ENCODE data around the gene DTNBP1.

The DTNBP1 gene

DNA sequence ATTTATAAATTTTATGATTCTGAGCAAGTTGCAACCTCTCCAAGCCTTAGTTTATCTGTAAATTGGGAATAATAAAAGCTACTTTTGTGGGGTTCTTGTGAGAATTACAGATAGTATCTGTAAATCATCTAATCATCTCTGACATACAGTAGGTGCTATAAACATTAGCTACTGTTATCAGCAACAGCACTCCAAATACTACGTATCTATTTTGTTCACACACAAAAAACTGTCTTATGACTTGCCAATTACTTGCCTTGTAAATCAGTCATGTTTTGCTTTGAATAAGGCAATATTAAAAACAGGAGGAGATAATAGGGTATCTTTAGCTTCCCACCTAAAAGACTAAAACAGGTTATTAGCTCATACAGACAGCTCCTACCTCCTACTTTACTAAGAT, 36.7 kb downstream of the DTNBP1 start:
- no peak for FAIRE-seq
- DNase-seq (ENCODE audit: low spot score), result no peak

DNA sequence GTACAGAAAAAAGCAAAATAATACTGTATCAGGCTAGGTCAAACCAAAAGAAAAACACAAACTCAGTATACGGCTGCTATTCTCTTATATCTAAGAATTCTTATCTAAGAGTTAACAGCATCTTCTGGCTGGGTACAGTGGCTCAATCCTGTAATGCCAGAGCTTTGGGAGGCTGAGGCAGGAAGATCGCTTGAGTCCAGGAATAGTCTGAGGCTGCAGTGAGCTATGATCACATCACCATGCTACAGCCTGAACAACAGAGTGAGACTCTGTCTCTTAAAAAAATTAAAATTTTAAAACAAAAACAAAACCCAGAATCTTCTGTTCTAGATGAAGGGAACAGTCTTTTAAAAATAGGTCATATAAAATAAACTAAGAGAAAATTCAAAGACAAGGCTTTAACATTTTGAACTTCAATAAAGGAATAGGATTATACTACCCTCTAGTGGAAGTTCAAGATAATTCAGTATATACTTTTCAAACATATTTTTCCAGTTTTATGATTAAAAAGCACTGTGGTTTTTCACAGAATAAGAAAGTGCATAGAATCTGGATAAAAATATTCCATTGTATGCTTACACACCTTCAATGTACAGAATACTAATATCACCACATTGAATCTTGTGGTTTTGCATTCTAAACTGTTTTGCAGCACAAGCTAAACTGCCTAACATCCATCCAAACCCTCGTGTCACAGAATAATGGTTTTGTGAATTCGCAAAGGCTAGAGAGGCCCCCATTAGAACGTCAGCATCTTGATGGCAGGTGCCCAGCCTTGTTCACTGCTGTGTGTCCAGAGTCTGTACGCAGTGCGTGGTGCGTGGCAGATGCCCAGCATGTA, 39.3 kb downstream of the DTNBP1 start:
- FAIRE-seq, result no peak
- DNase-seq (ENCODE audit: low spot score), result no peak

DNA sequence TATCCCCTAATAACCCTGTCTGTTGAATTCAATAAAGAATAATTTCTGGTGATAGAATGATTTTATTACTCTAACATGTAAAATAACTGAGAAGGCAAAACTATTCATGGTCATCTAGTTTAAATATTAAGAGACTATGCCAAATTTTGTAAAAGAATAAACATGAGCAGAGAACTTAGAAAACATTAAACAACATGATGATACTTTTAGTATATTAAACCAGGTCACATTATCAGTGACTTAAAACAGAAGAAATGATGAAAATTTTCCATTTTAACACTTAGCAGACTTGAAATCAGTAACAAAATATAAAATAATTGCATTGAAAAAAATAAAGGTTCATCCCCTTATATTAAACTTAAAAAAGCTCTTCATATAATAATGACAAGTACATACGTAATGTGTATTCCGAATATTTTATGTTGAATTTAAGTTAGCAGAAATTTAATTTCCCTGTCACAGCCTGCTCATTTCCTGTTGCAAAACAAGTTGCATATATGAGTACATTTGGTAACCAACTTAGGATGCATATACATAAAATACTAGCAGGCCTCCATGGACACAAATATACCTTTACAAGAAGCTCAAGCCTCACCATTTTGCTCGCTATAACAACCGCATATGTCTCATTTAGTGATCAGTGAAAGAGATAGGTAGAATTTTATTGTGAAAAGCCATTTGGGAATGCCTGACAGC, 40.6 kb downstream of the DTNBP1 start:
- DNase-seq (ENCODE audit: low spot score) (no peak), FAIRE-seq (no peak)

DNA sequence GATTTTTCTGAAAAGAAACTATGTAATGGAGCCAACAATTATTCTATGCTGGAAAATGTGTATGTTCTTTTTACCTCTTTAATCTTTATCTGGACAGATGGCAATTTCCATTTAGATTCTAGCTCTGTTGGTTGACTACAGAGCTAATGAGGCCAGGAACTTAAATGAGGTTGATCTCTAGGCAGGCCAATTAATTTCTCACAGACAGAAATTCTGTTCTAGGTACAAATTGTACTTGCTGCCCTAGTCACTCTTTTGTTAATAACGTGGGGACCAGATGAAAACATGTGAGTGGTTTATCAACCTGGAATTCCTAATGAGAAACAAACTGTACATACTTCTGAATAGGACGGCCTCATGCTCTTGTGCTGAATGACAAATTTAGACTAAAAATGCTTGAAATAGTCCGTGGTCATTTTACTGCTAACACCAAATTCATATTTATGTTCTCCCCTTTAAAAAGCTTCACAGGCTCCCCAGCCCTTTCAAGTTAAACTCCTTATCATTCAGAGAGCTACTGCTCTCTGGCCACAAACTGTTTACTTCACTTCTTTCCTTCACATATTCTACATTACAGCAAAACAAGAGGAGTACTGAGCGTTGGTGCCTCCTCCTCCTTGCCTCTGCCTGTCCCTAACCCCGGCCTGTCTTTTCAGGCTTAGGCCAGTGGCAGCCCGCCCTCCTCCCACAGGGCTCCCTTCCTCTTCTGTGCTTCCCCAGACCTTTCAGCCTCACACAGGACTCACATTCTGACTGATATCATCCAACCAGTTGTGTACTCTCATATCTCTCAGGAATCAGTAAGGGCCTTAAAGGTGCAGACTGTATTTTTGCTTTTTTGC, 41.4 kb downstream of the DTNBP1 start:
- no peak for DNase-seq (ENCODE audit: low spot score)
- no peak for FAIRE-seq

DNA sequence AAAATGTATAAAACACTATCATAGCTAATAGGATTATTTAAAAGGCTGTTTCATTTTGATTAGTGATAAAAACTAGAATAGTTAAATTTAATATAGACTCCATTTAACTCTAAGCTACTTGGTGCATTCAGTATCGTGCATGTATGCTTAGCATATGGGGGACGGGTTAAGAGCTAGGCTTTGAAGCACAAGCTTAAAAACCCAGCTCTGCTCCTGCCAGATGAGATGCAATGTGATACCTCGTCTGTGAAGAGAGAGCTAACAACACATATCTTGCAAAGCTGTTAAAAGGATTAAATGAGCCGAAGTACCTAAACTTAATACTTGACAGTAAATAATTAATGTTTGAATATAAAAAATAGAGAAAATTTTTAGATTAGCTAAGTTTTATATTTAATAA, 42.2 kb downstream of the DTNBP1 start:
- DNase-seq (ENCODE audit: low spot score) (no peak), FAIRE-seq (no peak)

DNA sequence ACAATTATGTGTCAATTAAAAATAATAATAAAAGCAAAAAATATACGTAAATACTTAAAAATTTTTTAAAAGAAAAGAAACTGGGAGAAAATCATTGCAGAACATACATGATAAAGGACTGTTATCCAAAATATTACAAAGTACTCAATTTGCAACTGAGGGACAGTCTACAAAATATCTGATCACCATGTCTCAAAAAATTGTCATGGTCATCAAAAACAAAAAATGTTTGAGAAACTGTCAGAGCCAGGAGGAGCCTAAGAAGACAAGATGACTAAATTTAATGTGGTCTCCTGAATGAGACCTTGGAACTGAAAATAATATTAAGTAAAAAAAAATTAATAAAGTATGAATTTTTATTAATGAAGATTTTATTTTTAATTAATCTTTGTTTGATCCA, 43.5 kb downstream of the DTNBP1 start:
- no peak for DNase-seq (ENCODE audit: low spot score)
- no peak for FAIRE-seq

DNA sequence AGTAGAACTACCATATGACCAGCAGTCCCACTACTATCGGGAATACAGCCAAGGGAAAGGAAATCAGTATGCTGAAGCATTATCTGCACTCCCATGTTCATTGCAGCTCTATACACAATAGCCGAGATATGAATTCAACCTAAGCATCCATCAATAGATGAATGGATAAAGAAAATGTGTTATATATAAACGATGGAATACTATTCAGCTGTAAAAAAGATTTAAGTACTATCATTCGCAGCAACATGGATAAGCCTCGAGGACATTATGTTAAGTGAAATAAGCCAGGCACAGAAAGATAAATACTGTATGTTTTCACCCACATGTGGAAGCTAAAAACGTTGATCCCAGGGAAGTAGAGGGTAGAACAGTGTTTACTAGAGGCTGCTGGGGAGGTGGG, 44.1 kb downstream of the DTNBP1 start:
- DNase-seq (ENCODE audit: low spot score), result no peak

DNA sequence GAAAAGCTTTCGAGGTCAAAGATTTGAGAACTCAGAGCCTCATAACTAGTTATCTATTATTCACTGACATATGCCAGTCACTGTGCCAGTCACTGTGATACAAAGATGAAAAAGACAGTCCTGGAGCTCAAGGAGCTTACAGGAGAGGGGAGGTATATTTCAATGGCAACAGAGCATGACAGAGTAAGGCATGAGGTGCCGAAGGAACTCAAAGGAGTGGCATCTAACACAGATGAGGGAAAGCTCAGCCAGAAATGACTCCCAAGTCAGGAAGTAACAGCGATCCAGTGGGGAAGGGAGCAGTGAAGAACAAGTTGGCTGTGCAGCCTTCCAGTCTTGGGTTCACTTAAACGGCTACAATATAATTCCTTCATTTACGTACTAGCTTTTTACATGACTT, 46.6 kb downstream of the DTNBP1 start:
- FAIRE-seq (no peak), DNase-seq (ENCODE audit: low spot score) (no peak)

More for the DNA sequence above, 44.1 kb downstream of the DTNBP1 start:
- FAIRE-seq, result no peak

DNA sequence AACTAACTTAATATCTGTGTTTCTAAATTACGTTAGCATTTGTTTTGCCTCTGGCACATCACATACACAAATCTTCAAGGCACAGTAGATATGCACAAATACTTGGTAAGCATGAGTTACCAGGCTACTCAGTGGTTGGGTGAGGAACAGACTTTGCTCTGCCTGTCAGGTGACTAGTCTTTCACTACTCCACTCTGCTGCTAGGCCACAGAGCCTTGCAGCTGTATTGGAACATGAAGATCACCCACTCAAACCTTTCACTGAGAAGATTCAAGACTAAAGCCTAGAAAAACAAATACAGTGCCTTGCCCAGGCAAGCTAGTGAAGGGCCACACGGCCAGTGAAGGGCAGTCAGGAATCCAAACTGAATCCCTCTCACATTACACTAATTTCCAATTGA, 47.0 kb downstream of the DTNBP1 start:
- FAIRE-seq, result no peak
- DNase-seq (ENCODE audit: low spot score), result no peak

DNA sequence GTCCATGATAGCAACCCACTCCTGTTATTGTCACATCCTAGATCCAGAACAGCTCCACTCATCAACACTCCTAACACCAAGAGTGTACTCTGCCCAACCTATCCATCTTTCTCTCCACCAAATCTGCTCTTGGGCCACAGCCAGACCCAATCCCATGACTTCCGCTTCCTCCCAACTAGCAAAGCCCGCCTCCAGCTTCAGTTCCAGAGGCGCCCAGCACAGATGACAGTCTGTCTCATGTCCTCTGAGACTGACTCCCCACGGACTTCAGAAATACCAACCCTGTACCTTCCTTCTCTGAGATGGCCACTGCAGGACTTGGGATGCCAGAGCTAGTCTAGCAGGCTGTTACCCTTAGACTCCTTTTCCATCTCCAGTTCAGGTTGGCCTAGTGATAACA, 48.6 kb downstream of the DTNBP1 start:
- DNase-seq (ENCODE audit: low spot score) (no peak), FAIRE-seq (no peak)

DNA sequence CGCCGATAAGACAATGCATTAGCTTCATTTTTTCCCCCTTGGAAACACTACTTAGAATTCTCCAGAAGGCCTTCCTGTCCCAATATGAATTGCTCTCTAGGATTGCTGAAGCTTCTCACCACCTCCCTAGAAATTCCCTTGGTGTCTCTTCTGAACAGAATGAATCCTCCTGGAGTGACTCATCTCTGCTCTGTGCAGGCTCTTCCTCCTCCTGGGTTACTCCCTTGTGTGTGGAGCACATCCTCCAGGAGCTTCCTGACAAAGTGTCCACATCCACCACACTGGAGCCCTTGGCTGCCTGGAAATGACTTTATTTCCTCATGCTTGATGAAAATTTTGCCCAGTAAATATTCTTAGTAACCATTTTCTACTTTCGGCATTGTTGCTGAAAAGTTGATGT, 54.4 kb downstream of the DTNBP1 start:
- no peak for FAIRE-seq
- peak; percentile 69 for DNase-seq (ENCODE audit: low spot score)

DNA sequence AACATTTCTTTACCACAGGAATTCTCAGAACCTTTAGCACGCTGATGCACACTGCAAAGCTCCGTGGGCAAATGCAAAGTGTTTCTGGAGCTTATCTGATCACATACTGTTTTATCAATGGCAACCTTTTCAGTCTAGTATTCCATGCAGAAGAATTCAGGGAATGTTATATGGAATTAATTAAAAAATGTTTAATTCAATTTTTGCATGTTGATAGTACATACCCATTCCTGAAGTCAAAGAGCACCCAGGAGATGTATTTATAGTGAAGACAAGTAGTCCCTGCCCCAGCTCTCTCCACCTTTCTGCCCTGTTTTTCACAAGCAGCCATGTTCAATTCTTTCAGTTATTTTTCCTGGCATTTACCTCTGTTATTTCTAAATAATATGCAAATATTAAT, 55.2 kb downstream of the DTNBP1 start:
- DNase-seq (ENCODE audit: low spot score) (no peak), FAIRE-seq (no peak)

DNA sequence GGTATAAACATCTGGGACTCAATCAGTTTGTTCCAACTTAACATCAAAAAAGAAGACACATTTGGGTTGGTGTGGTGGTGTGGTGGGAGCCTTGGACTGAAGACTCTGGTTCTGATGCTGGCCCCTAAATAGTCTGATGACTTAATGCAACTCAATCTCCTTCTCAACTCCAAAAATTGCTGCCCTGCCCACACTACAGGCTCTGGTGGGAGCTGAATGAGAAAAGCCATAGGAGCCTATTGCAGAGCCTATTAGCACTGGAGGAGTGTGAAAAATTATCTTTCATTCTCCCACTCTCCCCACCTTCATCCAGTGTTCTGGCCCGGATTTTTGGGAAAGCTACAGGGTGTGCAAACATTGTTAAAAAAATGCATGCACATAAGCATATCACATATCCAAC, 56.5 kb downstream of the DTNBP1 start:
- FAIRE-seq (no peak), DNase-seq (ENCODE audit: low spot score) (no peak)

DNA sequence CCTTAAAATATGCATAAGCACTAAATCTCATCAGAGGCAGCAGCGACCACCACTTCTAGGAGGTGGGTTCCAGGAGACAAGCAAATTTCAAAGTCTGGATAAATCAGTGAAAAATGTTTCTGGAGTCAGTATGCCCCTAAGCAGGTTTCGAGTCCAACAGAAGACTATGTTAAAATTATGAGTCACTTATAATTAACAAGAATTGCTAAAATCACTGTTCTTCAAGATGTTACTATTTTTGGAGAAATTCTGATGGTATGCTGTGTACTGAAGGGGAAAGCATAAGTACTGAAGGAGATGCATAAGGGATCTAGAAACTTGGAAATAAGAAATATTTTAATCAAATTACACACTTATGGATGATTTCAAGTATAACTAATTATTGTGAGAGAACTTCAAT, 58.0 kb downstream of the DTNBP1 start:
- DNase-seq (ENCODE audit: low spot score), result no peak
- no peak for FAIRE-seq

DNA sequence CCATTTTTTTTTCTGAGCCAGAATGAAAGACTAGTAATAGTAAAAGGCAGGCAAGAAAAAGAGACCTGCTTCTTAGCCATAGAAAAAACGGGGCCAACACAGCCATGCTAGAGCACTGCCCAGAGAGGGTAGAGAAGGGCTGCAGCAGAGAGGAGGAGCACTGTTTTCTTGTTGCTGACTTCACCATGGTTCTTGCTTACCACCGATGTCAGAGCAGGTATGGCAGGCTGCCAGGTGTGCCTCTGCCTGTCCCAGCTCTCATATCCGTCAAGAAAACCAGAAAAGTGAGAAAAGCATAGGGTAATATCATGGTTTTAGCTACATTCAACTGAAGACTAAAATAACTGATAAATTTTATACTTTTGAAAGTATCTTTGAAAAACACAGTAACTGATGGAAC, 60.7 kb downstream of the DTNBP1 start:
- DNase-seq (ENCODE audit: low spot score) (no peak), FAIRE-seq (no peak)

DNA sequence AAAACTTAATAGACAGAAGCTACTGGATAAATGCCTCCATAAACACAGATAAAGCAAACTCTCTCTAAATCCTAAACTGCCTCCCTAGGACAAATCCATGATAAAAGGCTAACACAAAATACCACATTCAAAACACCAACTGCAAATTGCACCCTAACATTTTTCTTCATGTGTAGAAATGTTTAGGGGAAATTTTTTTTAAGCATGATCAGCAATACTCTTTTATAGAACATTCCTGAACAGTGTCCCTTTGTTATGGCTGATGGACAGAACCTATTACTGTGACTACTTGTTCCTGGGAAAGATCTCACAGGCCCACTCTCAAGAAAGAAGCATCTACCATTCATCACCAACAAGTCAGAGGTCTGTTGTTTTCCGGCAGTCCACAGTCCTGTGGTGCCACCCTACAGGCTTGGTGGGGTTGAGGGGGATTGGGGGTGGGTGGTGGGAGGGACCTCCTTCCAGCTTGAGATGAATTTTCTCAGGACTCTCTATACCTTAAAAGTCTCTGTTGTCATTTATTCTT, 64.5 kb downstream of the DTNBP1 start:
- FAIRE-seq (no peak), DNase-seq (ENCODE audit: low spot score) (no peak)

DNA sequence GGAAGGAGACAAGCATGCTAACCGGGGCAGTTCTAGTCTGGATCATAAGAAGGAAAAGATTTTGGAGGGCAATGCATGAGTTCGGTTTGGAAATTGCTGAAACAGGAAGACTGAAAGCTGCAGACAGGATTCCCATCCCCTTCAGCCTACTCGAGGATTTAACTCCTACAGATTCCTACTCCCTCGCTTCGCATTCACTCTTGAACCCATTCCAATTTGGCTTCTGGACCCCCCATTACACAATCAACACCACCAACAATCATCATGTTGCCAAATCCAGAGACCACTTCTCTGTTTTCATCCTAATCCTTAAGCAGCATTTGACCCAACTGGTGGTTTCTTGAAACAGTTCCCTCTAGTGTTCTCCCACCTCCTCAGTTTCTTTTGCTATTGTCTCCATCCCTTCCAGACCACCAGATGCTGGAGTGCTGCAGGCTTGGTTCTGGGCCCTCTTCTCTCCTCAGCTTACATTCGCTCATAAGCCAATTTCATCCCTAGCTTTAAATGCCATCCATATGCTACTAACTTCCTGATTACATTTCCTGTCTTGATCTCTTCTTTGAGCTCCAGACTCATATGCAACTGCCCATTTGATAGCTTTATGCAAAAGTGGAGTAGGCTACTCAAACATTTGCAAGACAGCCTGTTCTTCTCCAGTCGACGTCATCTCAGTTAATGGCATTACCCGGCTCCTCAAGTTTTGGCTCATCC, 66.5 kb downstream of the DTNBP1 start:
- FAIRE-seq (no peak), DNase-seq (ENCODE audit: low spot score) (no peak)

DNA sequence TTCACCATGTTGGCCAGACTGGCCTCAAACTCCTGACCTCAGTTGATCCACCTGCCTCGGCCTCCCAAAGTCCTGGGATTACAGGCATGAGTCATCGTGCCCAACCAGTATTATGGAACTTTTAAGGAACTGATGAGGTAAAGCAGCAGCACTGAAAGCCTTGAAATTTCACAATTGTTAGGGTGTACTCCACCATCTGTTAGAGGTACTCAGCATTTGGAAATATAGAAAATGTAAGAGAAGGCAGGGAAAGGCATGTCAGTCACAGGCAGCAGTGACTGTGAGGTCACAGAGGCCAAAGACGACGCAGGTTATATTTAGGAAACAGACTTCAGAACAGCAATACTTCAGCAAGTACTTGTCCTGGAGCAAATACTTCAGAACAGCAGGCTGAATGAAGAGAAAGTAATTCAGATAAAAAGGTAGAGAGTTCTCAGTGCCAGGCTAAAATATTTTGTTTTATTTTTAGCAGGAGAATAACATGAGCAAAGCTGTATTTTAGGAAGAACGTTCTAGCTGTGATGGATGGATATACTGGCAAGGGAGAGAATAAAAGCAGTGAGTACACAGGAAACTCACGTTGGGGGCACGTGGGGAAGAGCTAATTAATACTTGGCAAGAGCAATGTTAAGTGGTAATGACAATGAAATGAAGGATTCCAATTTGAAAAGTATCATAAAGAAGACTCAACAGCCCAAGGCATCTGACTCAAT, 67.2 kb downstream of the DTNBP1 start:
- no peak for FAIRE-seq

DNA sequence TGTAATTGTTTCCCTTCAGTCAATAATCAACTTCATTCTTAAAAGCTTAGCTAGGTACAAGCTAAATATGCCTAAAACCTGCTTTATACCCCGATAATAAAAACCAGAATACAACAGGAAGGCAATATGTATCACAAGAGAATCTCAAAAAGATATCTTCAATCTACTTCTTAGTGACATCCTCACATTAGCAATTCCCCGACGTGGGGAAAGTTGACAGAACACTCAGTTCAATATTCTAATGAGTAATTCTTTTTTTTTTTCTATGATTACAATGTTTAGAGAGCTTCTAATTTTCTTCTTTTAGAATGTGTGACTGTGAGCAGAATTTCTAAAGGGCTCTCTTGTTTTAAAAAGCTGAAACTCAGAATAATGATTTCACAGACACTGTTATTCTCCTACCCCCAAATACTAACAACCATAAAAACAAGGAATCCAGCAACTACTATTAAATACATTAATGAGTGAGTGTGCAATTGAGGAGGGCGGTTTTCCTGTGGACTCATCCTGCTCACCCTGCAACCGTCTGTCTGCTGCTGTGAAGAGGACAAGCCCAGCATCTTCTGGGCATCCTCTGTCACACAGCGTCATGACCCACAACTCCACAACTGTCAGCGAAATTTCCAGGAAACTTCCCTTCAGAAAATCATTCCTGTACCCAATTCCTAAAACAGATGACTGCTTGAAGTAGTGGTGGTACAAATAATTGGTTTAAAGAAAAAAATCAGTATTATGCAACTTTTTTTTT, 68.1 kb downstream of the DTNBP1 start:
- FAIRE-seq, result no peak
- DNase-seq (ENCODE audit: low spot score), result no peak

More for the DNA sequence above, 67.2 kb downstream of the DTNBP1 start:
- DNase-seq (ENCODE audit: low spot score), result no peak

DNA sequence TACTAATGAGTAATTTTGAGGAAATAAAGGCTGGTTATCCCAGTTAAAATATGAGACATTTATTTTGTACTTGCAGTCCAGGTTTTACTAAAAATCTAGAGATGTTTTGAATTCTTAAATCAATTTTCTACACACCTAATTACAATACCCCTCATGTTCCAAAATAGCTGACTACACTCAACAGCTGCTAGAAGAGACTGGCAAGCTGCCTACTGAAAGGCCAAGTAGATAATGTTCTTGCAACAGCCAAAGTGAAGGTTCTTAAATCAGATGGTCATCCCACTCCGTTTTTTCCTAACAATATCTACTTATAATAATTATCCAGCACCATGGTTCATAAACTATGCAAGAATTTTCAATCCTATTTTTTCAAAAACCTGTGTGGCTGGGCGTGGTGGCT, 69.0 kb downstream of the DTNBP1 start:
- DNase-seq (ENCODE audit: low spot score) (no peak), FAIRE-seq (no peak)

All from urothelium cell line (cell line).